ENCODE data around the gene TP73. TPM values are rescaled to one million over a fixed set of nuclear protein-coding genes. Genes with fewer than 3 reads are reported as not detected.

TP73 gene
- total and polyA plus RNA-seq, 2 donors (not counting 1 experiment from before 2014, with no cell fraction given) = 1.2 to 2.4 TPM

DNA sequence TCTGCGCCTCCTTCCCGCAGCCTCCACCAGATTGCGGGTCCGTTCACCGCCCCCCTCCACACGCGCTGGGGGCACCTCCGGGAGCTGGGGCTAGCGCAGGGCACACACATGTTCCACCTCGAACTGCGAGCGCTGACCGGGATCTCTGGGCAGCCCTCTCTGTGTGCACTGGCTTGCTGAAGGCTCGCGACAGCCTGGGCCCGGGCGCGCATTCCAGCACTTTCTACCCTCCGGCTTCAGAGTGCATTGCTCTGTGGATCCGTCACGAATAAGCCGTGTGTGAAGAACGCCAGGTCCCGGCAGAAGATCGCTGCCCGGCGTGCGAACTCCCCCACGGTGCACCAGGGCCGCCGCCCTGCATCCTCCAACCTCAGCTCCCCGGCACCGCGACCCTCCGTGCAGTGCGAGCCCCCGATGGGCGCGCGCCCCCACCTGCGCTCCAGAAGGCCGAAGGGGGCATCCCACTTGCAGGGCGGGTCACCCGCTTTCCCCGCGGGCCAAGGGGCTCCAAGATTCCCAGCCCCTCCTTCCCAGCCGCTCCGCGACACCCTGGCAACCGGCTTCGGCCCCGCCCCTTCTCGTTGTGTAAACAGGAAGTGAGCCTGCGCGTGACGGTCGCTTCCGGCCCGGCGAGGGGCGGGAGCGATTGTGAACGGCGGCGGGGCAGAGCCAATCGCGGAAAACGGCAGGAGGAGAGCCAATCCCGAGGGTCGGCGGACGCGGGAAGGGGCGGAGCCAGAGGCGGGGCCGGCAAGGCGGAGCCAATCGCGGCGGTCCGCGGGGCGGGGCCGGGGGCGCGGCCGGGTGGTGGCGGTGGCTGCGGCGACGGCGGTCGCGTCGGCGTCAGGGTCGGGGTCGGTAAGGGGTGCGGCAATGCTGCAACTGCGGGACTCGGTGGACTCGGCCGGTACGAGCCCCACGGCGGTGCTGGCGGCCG lies 27.8 kb upstream of the TP73 start, which contains the start of gene TPRG1L:
TSS of gene TPRG1L (plus strand) at position 816 of the 937 bp plus-strand sequence. CDS start at position 874, 58 bp downstream.
- POLR2A ChIA-PET = interaction anchor here (0.6 kb wide), 1 partner anchor 276 kb away, joined by 3 read pairs; the partner anchor contains the start of gene C1orf174
- intact Hi-C loops (cut with micrococcal nuclease) = loop anchor here (1.0 to 10.0 kb wide), 9 partner anchors 26 to 1210 kb away; partner anchors contain the start of genes C1orf174, CEP104, DFFB and LRRC47
- peaks cover 18 to 29% of the 10 kb centered on the region in 2 donors for H3K4me1 ChIP-seq (ENCODE audit: control insufficient read depth in 2 of 2, insufficient read depth in 2 of 2, low read length in 2 of 2)
- Mint-ChIP-seq H3K27ac (peak within 1 kb of the TSS; percentile 92), H3K9me3 (ENCODE audit: insufficient read depth) (no peaks in the 10 kb centered on the region), H3K27me3 (no peaks in the 10 kb centered on the region), H3K4me1 (peaks cover 48% of the 10 kb centered on the region), H3K4me3 (peak within 1 kb of the TSS; percentile 93)
- WGBS (ENCODE audit: insufficient coverage) = under 1% methylated on average over 108 of the region's 108 CpGs
- DNase-seq (peak; percentile 99), ATAC-seq (ENCODE audit: low read depth) (peak; percentile 98)
- no peaks in the 10 kb centered on the region for H3K9me3 ChIP-seq (ENCODE audit: control extremely low read depth in 1 of 3, control insufficient read depth in 2 of 3, insufficient read depth in 1 of 3, low read length in 2 of 3)
- H4K20me1 ChIP-seq (ENCODE audit: control insufficient read depth, insufficient read depth, low read length, poor library complexity, severe bottlenecking) = peaks cover 5% of the 10 kb centered on the region
- H2AFZ ChIP-seq (ENCODE audit: insufficient read depth, low read depth, low read length, poor library complexity, severe bottlenecking) = peak within 1 kb of the TSS; percentile 98
- CTCF ChIA-PET = interaction anchor here (1.1 to 1.7 kb wide), 3 partner anchors 9 to 59 kb away, joined by 3 to 6 read pairs (median 6); no protein-coding TSS in a partner anchor
- TF ChIP-seq, protein P1, sequence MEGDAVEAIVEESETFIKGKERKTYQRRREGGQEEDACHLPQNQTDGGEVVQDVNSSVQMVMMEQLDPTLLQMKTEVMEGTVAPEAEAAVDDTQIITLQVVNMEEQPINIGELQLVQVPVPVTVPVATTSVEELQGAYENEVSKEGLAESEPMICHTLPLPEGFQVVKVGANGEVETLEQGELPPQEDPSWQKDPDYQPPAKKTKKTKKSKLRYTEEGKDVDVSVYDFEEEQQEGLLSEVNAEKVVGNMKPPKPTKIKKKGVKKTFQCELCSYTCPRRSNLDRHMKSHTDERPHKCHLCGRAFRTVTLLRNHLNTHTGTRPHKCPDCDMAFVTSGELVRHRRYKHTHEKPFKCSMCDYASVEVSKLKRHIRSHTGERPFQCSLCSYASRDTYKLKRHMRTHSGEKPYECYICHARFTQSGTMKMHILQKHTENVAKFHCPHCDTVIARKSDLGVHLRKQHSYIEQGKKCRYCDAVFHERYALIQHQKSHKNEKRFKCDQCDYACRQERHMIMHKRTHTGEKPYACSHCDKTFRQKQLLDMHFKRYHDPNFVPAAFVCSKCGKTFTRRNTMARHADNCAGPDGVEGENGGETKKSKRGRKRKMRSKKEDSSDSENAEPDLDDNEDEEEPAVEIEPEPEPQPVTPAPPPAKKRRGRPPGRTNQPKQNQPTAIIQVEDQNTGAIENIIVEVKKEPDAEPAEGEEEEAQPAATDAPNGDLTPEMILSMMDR (IDR thresholded peaks at IDR 0.05) = no peak
- no peak for TF ChIP-seq EZH2 (IDR thresholded peaks at IDR 0.05; ENCODE audit: borderline replicate concordance, insufficient read depth, low read depth, low read length, poor library complexity, severe bottlenecking)
- H3K4me3 ChIP-seq (ENCODE audit: control extremely low read depth in 1 of 5, extremely low read depth in 1 of 5, insufficient read depth in 1 of 5, low read depth in 2 of 5, low read length in 4 of 5) = peak within 1 kb of the TSS; percentile 58 to 97 (median 88)
- H3K9ac ChIP-seq (ENCODE audit: low read length) = peak within 1 kb of the TSS; percentile 89
- H3K27ac ChIP-seq (ENCODE audit: low read length in 2 of 2) = peak within 1 kb of the TSS; percentile 63 to 71
- peak within 1 kb of the TSS; percentile 94 for H3K4me2 ChIP-seq (replicated peaks; ENCODE audit: low read depth, low read length, poor library complexity, severe bottlenecking)
- H3K36me3 ChIP-seq (replicated peaks in 1 of 2; ENCODE audit: control extremely low read depth in 1 of 2, control insufficient read depth in 1 of 2, extremely low read depth in 1 of 2, insufficient read depth in 2 of 2, low read length in 1 of 2) = peaks cover 0 to 23% of the 10 kb centered on the region in 2 experiments
- H3K27me3 ChIP-seq (replicated peaks in 1 of 4; ENCODE audit: control extremely low read depth in 1 of 4, control insufficient read depth in 3 of 4, insufficient read depth in 4 of 4, low read length in 3 of 4) = no peaks in the 10 kb centered on the region
- peaks cover 12% of the 10 kb centered on the region for H3K79me2 ChIP-seq (ENCODE audit: control insufficient read depth, insufficient read depth, low read length)

All from B cell (primary cell).